Small intestine (tissue), 7 donors: ENCODE data around the gene TAF13. TPM values are rescaled to one million over a fixed set of nuclear protein-coding genes. Genes with fewer than 3 reads are reported as not detected.

Source experiments
- DNase-seq, 2 donors: peaks; one replicate each; pipeline versions ENCODE4 v3.0.0 to v3.0.0-alpha.2; 2013
- FAIRE-seq: peaks from 2 replicates; lab custom pipeline; 2012; peaks lifted over from hg19 to GRCh38; lab: Jason Lieb, UNC
- H3K27ac ChIP-seq, 3 donors: one replicate each; pipeline ENCODE4 v1.5.1; 2013; ENCODE audit warnings: low read length in 2 of 3, mild to moderate bottlenecking in 2 of 3, control low read depth in 1 of 3, inconsistent platforms in 1 of 3, low read depth in 1 of 3, moderate library complexity in 1 of 3
- H3K27me3 ChIP-seq, 3 donors: one replicate each; pipeline ENCODE4 v1.6.1; 2013; ENCODE audit warnings: low read length in 3 of 3, inconsistent platforms in 1 of 3; ENCODE audit not compliant: control insufficient read depth in 3 of 3, insufficient read depth in 3 of 3
- H3K36me3 ChIP-seq, 3 donors: one replicate each; pipeline ENCODE4 v1.6.1; 2013; ENCODE audit warnings: low read length in 3 of 3, inconsistent platforms in 1 of 3, low read depth in 1 of 3, mild to moderate bottlenecking in 1 of 3, moderate library complexity in 1 of 3; ENCODE audit not compliant: control insufficient read depth in 3 of 3, insufficient read depth in 2 of 3
- H3K4me1 ChIP-seq, 3 donors: one replicate each; pipeline ENCODE4 v1.6.1; 2013; ENCODE audit warnings: low read length in 2 of 3, inconsistent platforms in 1 of 3, low read depth in 1 of 3, mild to moderate bottlenecking in 1 of 3, moderate library complexity in 1 of 3; ENCODE audit not compliant: control insufficient read depth in 3 of 3, insufficient read depth in 2 of 3
- H3K4me3 ChIP-seq, 3 donors: one replicate each; pipeline ENCODE4 v1.5.1; 2013; ENCODE audit warnings: low read length in 3 of 3, control low read depth in 1 of 3, inconsistent platforms in 1 of 3, low read depth in 1 of 3, mild to moderate bottlenecking in 1 of 3, moderate library complexity in 1 of 3
- H3K9me3 ChIP-seq, 2 donors: one replicate each; pipeline ENCODE4 v1.6.1; 2013; ENCODE audit warnings: low read depth in 1 of 2, low read length in 1 of 2; ENCODE audit not compliant: control insufficient read depth in 2 of 2, insufficient read depth in 1 of 2
- WGBS, 3 donors: extraction: QIAGEN DNeasy Blood & Tissue Kit; methylation state at CpG; one replicate each; pipeline ENCODE4 v1.1.7; 2013; 5-methylcytosine and 5-hydroxymethylcytosine counted together
- polyA plus RNA-seq, 4 donors: library from polyadenylated mRNA; stranded (reverse) in 3 of 4; unstranded in 1 of 4; fragments of 200-250 nt in 3 of 4; fragments of 120-200 nt in 1 of 4; gene quantifications; one replicate each; pipeline versions ENCODE4 v1.2.1 to v1.2.3, GENCODE V29; 2013
- donor health status: healthy with polysubstance abuse.
- donor health status: control.
- donor health status: control.
- donor health status: Bipolar disorder and iron deficiency.
- donor health status: healthy.

Gene TAF13
- polyA plus RNA-seq, 4 donors, result 34.9 to 49.2 (median 39.2) TPM

DNA sequence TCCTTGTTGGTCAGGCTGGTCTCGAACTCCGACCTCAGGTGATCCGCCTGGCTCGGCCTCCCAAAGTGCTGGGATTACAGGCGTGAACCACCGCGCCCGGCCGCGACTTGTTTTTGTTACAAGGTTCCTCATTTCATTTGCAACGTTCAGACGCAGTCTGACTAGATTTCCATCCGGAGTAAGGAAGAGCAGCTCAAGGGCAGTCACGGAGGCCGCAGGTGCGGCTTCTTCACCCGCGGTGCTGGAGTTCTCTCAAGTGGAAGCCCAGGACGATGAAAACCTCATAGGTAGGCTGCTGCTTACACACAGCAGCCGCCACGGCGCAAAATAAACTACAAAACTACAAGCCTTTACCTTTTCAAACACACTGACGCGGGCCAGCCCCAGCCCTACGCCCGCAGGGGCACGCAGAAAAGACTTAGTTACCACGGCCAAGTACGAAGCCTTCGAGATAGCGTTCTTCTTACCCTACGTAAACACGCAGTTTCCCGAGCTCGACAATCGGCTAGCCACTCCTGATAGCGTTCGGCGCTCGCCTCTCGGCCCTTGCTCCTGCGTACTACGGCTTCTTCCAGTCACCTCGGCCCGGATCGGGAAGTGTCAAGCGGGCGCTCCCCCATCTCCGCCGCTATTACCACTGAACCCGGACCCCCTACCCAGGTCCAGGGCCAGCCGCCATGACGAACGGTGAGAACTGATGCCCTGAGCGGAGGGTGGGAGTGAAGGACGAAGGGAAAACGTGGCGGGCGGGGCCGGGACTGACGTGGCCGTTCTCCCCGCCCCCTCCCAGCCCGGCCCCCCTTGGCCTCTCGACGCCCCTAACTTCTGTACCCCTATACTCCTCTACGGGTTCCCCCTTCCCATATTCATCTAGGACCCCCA lies 14.6 kb upstream of the TAF13 start, which contains the start of gene TMEM167B:
Gene TMEM167B (plus strand): TSS at position 569 of the 882 bp plus-strand sequence. CDS start 109 bp downstream, at position 678.
- peak within 1 kb of the TSS; percentile 63 to 87 (median 87) for H3K4me3 ChIP-seq
- no peaks in the 10 kb centered on the region for H3K27me3 ChIP-seq
- DNase-seq (peak; percentile 95 to 98), FAIRE-seq (no peak)
- H3K9me3 ChIP-seq, result peaks cover 0 to 8% of the 10 kb centered on the region in 2 donors
- 3 to 8% (median 6%) methylated on average over 59 to 67 of the region's 67 CpGs for WGBS, 3 donors
- peaks cover 0 to 5% (median 0%) of the 10 kb centered on the region in 3 donors for H3K4me1 ChIP-seq
- H3K27ac ChIP-seq, result peak within 1 kb of the TSS; percentile 89 to 98 (median 94)
- H3K36me3 ChIP-seq, result peaks cover 0 to 11% (median 2%) of the 10 kb centered on the region in 3 donors

DNA sequence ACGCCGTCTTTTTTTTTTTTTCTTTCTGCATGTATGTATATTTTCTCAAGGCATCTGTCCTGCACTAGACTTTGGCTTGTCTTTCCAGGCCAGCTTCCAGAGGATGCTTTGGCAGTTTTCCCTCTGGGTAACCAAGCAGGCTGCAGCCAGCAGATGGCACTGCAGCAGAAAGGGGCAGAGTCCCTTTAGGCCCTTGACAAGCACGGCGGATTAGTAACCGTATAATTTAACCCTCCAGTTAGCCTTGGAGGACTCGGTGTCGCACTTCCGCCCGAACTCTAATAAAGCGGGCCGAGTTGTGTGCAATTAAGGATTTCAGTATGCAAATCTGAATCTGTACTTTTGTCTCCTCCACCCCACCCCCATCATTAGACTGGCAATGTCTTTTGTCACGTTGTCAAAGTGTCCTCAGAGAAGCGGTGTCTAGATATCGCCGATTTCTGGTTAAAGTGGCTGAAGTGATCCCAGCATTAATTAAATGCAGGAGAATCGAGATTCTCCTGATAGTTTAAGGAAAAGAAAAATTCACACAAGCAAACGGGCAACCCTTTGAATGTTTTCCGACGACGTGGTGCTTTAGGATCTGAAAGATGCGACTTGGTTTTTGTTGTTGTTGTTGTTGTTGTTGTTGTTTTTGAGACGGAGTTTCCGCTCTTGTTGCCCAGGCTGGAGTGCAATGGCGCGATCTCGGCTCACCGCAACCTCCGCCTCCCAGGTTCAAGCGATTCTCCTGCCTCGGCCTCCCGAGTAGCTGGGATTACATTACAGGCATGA lies 13.6 kb upstream of the TAF13 start:
- 52 to 54% (median 54%) methylated on average over 31 of the region's 31 CpGs for WGBS, 3 donors
- Histone ChIP-seq H3K36me3 (peaks cover 0 to 10% (median 2%) of the 10 kb centered on the region in 3 donors), H3K27ac (peak overlapping the region; percentile 89 to 98 (median 94)), H3K4me3 (peak overlapping the region in 2 of 3 donors; percentile 63 to 87), H3K27me3 (no peaks in the 10 kb centered on the region), H3K4me1 (peaks cover 0 to 5% (median 0%) of the 10 kb centered on the region in 3 donors), H3K9me3 (peaks cover 0 to 8% of the 10 kb centered on the region in 2 donors)
- FAIRE-seq (no peak), DNase-seq (peak; percentile 88 to 91)

- no peak for DNase-seq
- no peak for FAIRE-seq
- H3K27ac ChIP-seq, result no peak overlapping the region
- H3K4me1 ChIP-seq, result peaks cover 0 to 4% (median 0%) of the 10 kb centered on the region in 3 donors
- H3K27me3 ChIP-seq, result no peaks in the 10 kb centered on the region
- H3K4me3 ChIP-seq, result no peak overlapping the region
- peaks cover 0 to 6% of the 10 kb centered on the region in 2 donors for H3K9me3 ChIP-seq
- no peaks in the 10 kb centered on the region for H3K36me3 ChIP-seq
- 79 to 84% (median 84%) methylated on average over 13 of the region's 13 CpGs for WGBS, 3 donors
These were observed 9.0 kb upstream of the TAF13 start for GRCh38 chr1:109084563-109085517.

DNA sequence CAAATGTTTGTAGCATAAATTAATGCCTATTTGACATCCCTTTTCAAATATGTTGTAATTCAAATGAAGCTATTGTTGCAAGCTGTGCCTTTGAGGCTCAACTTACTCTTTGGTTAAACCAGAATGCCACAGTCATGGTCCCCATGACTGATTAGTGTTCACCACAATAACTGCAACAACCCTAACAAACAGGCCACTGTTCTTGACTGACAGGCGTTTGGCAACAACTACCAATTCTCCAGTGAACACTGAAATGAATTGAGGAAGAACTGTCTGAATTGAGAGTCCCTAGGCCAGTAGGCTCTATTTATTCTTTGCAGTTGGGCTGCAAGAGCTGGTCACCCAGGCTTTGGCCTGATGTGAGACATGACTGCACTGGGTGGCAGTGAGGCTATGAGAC lies 8.1 kb upstream of the TAF13 start:
- Histone ChIP-seq H3K27ac (no peak overlapping the region), H3K36me3 (no peaks in the 10 kb centered on the region), H3K4me1 (peaks cover 0 to 4% (median 0%) of the 10 kb centered on the region in 3 donors), H3K27me3 (no peaks in the 10 kb centered on the region), H3K4me3 (no peak overlapping the region), H3K9me3 (no peaks in the 10 kb centered on the region)
- DNase-seq (no peak), FAIRE-seq (no peak)
- WGBS, 3 donors, result 26 to 49% (median 29%) methylated on average over 1 of the region's 1 CpG

DNA sequence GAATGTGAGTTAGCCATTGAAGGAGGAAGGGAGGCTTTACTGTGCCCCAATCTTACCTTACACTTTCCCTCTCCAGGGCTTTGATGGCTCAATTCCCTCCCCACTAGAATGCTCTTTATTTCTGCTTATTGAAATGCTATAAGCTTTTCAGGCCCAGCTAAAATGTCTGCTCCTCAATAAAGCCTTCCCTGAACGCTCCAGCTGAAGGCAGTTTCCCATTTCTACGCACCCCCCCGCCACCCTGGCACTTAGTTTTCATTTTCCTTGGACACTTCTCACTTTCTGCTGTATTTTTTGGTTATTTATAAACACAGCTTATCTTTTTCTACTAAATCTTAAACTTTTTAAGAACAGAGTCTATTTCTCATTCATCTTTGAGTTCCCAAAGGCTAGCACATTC lies 7.7 kb upstream of the TAF13 start:
- WGBS, 3 donors, result 90 to 93% (median 93%) methylated on average over 3 of the region's 3 CpGs
- Histone ChIP-seq H3K9me3 (no peaks in the 10 kb centered on the region), H3K4me1 (peaks cover 0 to 4% (median 0%) of the 10 kb centered on the region in 3 donors), H3K27ac (no peak overlapping the region), H3K27me3 (no peaks in the 10 kb centered on the region), H3K36me3 (no peaks in the 10 kb centered on the region), H3K4me3 (no peak overlapping the region)
- DNase-seq (no peak), FAIRE-seq (no peak)

DNA sequence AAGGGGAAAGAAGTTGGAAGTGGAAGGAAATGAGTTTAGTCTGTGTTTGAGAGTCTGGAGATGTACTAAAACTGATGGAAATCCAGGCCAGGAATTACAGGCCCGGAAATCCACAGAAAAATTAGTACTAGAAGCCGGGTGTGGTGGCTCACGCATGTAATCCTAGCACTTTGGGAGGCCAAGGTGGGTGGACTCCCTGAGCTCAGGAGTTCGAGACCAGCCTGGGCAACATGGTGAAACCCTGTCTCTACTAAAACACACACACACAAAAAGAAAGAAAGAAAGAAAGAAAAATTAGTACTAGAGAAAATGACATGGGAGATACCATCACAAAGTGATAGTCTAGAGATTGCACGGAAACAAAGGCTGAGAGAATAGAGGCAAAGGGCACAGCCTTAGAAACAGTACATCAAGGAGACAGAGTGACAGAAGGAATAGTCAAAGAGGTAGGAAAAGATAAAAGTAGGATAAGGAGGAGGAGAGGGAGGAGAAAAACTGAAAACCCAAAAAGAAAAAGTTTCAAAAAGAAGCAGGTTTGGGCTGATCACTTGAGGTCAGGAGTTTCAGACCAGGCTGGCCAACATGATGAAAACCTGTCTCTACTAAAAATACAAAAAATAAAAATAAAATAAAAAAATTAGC lies 4.8 kb upstream of the TAF13 start:
- 77 to 93% (median 82%) methylated on average over 5 of the region's 5 CpGs for WGBS, 3 donors
- peaks cover 0 to 4% (median 0%) of the 10 kb centered on the region in 3 donors for H3K4me1 ChIP-seq
- FAIRE-seq, result no peak
- H3K27ac ChIP-seq, result peak overlapping the region in 1 of 3 donors; percentile 52
- H3K4me3 ChIP-seq, result no peak overlapping the region
- H3K36me3 ChIP-seq, result no peaks in the 10 kb centered on the region
- no peaks in the 10 kb centered on the region for H3K27me3 ChIP-seq
- no peak for DNase-seq
- H3K9me3 ChIP-seq, result peaks cover 0 to 5% of the 10 kb centered on the region in 2 donors

DNA sequence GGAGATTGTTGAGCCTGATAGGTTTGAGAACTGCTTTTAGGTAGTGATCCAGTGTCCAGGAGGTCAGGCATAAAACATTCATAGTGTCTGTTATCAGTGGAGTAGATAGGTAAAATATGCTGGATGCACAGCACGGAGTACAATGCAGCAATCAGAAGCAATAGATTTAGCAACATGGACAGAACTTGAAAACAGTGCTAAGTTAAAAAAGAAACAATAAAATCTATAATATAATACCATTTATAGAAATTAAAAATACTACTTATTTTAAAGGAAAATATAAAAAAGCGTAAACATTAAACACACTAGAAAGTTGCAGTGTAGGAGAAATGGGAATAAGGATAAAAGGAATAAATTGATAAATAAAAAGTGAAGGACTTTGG lies 3.4 kb upstream of the TAF13 start:
- FAIRE-seq, result no peak
- 94 to 99% (median 95%) methylated on average over 2 of the region's 2 CpGs for WGBS, 3 donors

More for the DNA sequence above, 3.4 kb upstream of the TAF13 start:
- Histone ChIP-seq H3K4me1 (peaks cover 0 to 4% (median 4%) of the 10 kb centered on the region in 3 donors), H3K27me3 (no peaks in the 10 kb centered on the region), H3K9me3 (peaks cover 0 to 5% of the 10 kb centered on the region in 2 donors), H3K27ac (no peak overlapping the region), H3K4me3 (no peak overlapping the region), H3K36me3 (no peaks in the 10 kb centered on the region)
- DNase-seq, result no peak
